ENCODE data around the gene NRM.

The NRM gene

DNA sequence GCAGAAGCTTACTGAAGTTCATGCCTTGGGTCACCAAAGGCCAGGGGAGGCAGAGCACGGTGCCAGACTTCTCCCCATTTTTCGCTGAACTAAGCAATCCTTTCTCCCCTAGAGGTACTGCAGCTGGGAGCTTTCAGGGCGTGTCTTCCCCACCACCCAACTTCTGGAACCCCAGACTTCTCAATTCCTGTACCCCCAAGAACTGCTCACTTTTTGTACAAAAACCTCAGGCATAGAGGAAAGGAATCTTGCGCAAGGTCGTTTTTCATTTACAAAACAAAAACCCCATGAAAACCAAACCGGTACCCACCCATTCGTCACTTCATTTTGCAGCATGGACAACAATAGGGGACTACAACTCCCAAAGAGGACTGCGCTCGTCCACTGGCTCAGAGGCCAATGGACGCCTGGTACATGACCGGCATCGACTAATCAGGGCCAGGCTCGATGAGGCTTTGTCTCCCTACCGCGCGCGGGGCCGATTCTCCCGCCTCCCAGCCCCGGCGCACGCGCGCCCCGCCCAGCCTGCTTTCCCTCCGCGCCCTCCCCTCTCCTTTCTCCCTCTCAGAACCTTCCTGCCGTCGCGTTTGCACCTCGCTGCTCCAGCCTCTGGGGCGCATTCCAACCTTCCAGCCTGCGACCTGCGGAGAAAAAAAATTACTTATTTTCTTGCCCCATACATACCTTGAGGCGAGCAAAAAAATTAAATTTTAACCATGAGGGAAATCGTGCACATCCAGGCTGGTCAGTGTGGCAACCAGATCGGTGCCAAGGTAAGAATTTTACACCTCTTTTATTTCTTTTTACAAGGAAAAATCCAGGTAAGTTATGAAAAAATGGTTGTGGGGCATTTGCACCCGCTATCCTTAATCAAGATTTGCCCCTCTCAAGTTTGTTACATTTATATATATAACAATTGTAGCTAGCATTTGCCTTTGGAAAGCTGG, 29.3 kb upstream of the NRM start, which contains the start of gene TUBB (continued):
- TF ChIP-seq ZNF221 (tag by site-specific recombination; IDR thresholded peaks at IDR 0.05; ENCODE audit: borderline replicate concordance) = no peak
- TF ChIP-seq ZNF140 (tag by site-specific recombination; IDR thresholded peaks at IDR 0.05) = no peak
- TF ChIP-seq ZFP3 (tag by site-specific recombination; IDR thresholded peaks at IDR 0.05; ENCODE audit: low read depth) = no peak
- TF ChIP-seq ZNF629 (tag by site-specific recombination; IDR thresholded peaks at IDR 0.05) = peak; percentile 16; the same call in 1 of the 2 replicates
- no peak for TF ChIP-seq ZFP37 (tag by site-specific recombination; IDR thresholded peaks at IDR 0.05)
- no peak for TF ChIP-seq ZNF37A (tag by site-specific recombination; IDR thresholded peaks at IDR 0.05)
- TF ChIP-seq ZNF324 (tag by site-specific recombination; IDR thresholded peaks at IDR 0.05) = no peak
- no peak for TF ChIP-seq ZNF169 (tag by site-specific recombination; IDR thresholded peaks at IDR 0.05)
- TF ChIP-seq, protein P1, sequence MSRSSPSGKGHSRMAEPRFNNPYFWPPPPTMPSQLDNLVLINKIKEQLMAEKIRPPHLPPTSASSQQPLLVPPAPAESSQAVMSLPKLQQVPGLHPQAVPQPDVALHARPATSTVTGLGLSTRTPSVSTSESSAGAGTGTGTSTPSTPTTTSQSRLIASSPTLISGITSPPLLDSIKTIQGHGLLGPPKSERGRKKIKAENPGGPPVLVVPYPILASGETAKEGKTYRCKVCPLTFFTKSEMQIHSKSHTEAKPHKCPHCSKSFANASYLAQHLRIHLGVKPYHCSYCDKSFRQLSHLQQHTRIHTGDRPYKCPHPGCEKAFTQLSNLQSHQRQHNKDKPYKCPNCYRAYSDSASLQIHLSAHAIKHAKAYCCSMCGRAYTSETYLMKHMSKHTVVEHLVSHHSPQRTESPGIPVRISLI (tag by site-specific recombination; IDR thresholded peaks at IDR 0.05) = peak; percentile 71
- TF ChIP-seq SP7 (tag by site-specific recombination; IDR thresholded peaks at IDR 0.05) = peak; percentile 57; the same call in 1 of the 2 replicates
- TF ChIP-seq SP3 (tag by site-specific recombination; IDR thresholded peaks at IDR 0.05) = peak; percentile 86
- TF ChIP-seq ZNF302 (tag by site-specific recombination; IDR thresholded peaks at IDR 0.05; ENCODE audit: low read depth) = no peak
- TF ChIP-seq WT1 (tag by site-specific recombination; IDR thresholded peaks at IDR 0.05) = no peak; the same call in 1 of the 2 replicates
- TF ChIP-seq KLF17 (tag by site-specific recombination; IDR thresholded peaks at IDR 0.05) = peak; percentile 18; the same call in 1 of the 2 replicates
- TF ChIP-seq ZNF701 (tag by site-specific recombination; IDR thresholded peaks at IDR 0.05) = no peak
- no peak for TF ChIP-seq RBAK (tag by site-specific recombination; IDR thresholded peaks at IDR 0.05)
- TF ChIP-seq ZNF341 (tag by site-specific recombination; IDR thresholded peaks at IDR 0.05; ENCODE audit: low read depth) = peak; percentile 37
- no peak for TF ChIP-seq ZNF837 (tag by site-specific recombination; IDR thresholded peaks at IDR 0.05)
- TF ChIP-seq ZNF768 (tag by site-specific recombination; IDR thresholded peaks at IDR 0.05) = no peak
- 0 out of 2 replicates have a peak, but pooled peaks have one; percentile 60 for TF ChIP-seq YY2 (tag by site-specific recombination; IDR thresholded peaks at IDR 0.05)
- TF ChIP-seq ZNF354C (tag by site-specific recombination; IDR thresholded peaks at IDR 0.05; ENCODE audit: borderline replicate concordance, low read depth) = no peak
- TF ChIP-seq ZNF114 (tag by site-specific recombination; IDR thresholded peaks at IDR 0.05) = no peak
- TF ChIP-seq, protein P2, sequence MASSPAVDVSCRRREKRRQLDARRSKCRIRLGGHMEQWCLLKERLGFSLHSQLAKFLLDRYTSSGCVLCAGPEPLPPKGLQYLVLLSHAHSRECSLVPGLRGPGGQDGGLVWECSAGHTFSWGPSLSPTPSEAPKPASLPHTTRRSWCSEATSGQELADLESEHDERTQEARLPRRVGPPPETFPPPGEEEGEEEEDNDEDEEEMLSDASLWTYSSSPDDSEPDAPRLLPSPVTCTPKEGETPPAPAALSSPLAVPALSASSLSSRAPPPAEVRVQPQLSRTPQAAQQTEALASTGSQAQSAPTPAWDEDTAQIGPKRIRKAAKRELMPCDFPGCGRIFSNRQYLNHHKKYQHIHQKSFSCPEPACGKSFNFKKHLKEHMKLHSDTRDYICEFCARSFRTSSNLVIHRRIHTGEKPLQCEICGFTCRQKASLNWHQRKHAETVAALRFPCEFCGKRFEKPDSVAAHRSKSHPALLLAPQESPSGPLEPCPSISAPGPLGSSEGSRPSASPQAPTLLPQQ (tag by site-specific recombination; IDR thresholded peaks at IDR 0.05) = 0 out of 2 replicates have a peak, but pooled peaks have one; percentile 10
- no peak for TF ChIP-seq ZNF449 (tag by site-specific recombination; IDR thresholded peaks at IDR 0.05)
- TF ChIP-seq ZSCAN23 (tag by site-specific recombination; IDR thresholded peaks at IDR 0.05) = 0 out of 2 replicates have a peak, but pooled peaks have one; percentile 12
- TF ChIP-seq, protein P3, sequence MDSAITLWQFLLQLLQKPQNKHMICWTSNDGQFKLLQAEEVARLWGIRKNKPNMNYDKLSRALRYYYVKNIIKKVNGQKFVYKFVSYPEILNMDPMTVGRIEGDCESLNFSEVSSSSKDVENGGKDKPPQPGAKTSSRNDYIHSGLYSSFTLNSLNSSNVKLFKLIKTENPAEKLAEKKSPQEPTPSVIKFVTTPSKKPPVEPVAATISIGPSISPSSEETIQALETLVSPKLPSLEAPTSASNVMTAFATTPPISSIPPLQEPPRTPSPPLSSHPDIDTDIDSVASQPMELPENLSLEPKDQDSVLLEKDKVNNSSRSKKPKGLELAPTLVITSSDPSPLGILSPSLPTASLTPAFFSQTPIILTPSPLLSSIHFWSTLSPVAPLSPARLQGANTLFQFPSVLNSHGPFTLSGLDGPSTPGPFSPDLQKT (IDR thresholded peaks at IDR 0.05; ENCODE audit: borderline replicate concordance, low read depth, low read length) = no peak
- peak; percentile 96 for TF ChIP-seq PRDM1 (tag by site-specific recombination; IDR thresholded peaks at IDR 0.05)
- no peak for TF ChIP-seq ZNF138 (tag by site-specific recombination; IDR thresholded peaks at IDR 0.05; ENCODE audit: borderline replicate concordance)
- TF ChIP-seq, protein P4, sequence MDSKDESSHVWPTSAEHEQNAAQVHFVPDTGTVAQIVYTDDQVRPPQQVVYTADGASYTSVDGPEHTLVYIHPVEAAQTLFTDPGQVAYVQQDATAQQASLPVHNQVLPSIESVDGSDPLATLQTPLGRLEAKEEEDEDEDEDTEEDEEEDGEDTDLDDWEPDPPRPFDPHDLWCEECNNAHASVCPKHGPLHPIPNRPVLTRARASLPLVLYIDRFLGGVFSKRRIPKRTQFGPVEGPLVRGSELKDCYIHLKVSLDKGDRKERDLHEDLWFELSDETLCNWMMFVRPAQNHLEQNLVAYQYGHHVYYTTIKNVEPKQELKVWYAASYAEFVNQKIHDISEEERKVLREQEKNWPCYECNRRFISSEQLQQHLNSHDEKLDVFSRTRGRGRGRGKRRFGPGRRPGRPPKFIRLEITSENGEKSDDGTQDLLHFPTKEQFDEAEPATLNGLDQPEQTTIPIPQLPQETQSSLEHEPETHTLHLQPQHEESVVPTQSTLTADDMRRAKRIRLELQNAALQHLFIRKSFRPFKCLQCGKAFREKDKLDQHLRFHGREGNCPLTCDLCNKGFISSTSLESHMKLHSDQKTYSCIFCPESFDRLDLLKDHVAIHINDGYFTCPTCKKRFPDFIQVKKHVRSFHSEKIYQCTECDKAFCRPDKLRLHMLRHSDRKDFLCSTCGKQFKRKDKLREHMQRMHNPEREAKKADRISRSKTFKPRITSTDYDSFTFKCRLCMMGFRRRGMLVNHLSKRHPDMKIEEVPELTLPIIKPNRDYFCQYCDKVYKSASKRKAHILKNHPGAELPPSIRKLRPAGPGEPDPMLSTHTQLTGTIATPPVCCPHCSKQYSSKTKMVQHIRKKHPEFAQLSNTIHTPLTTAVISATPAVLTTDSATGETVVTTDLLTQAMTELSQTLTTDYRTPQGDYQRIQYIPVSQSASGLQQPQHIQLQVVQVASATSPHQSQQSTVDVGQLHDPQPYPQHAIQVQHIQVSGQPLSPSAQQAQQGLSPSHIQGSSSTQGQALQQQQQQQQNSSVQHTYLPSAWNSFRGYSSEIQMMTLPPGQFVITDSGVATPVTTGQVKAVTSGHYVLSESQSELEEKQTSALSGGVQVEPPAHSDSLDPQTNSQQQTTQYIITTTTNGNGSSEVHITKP (tag by site-specific recombination; IDR thresholded peaks at IDR 0.05) = peak; percentile 72
- TF ChIP-seq YY1 (tag by site-specific recombination; IDR thresholded peaks at IDR 0.05) = no peak; the same call in 1 of the 2 replicates
